GM23338 (cell line): ENCODE measurements around the gene RHOT1.

Source experiments
- CREB1 ChIP-seq: fragments of 250-450 bp; sonication (Bioruptor Pico); IDR thresholded peaks from 2 replicates; pipeline ENCODE4 v1.5.0; 2020; ENCODE audit warnings: low read depth, mild to moderate bottlenecking, moderate library complexity
- CTCF ChIP-seq, 2 experiments: fragments of 200-600 bp in 1 of 2; sonication (generic) in 1 of 2; conservative IDR thresholded peaks; 2 replicates each; pipeline versions ENCODE4 v1.5.1 to v1.6.1; 2016 to 2017; ENCODE audit warnings: antibody characterized with exemption in 2 of 2, low read depth in 2 of 2, mild to moderate bottlenecking in 2 of 2, moderate library complexity in 1 of 2
- EZH2 ChIP-seq: fragments of 200-600 bp; sonication (generic); IDR thresholded peaks from one replicate; pipeline ENCODE4 v1.8.0; 2017; ENCODE audit warnings: antibody characterized with exemption, mild to moderate bottlenecking, low read depth; ENCODE audit not compliant: unreplicated experiment
- EZH2phosphoT487 ChIP-seq: fragments of 200-600 bp; sonication (generic); IDR thresholded peaks from one replicate; pipeline ENCODE4 v1.8.1; 2018; ENCODE audit warnings: antibody characterized with exemption; ENCODE audit not compliant: unreplicated experiment
- JUNB ChIP-seq: IDR thresholded peaks from one replicate; pipeline ENCODE4 v1.6.1; 2016; ENCODE audit warnings: antibody characterized with exemption; ENCODE audit not compliant: unreplicated experiment
- POLR2AphosphoS5 ChIP-seq: IDR thresholded peaks from 2 replicates; pipeline ENCODE4 v1.6.1; 2016; ENCODE audit warnings: antibody characterized with exemption, low read depth
- REST ChIP-seq: IDR thresholded peaks from one replicate; pipeline ENCODE4 v1.6.1; 2018; ENCODE audit warnings: antibody characterized with exemption; ENCODE audit not compliant: unreplicated experiment
- STAT1 ChIP-seq: IDR thresholded peaks from one replicate; pipeline ENCODE4 v1.6.1; 2016; ENCODE audit warnings: antibody characterized with exemption; ENCODE audit not compliant: unreplicated experiment

GRCh38 chr17:32197987-32198386 lies 55.7 kb downstream of the RHOT1 start:
- no peak for TF ChIP-seq REST
- TF ChIP-seq POLR2AphosphoS5: no peak
- TF ChIP-seq CTCF (conservative IDR thresholded peaks at IDR 0.05; ENCODE audit: low read depth in 2 of 2): no peak
- no peak for TF ChIP-seq EZH2
- no peak for TF ChIP-seq JUNB
- TF ChIP-seq EZH2phosphoT487: no peak
- no peak for TF ChIP-seq CREB1 (CRISPR knock-in tag)
- no peak for TF ChIP-seq STAT1
